K562 (cell line): ENCODE results near the gene NEMP1. TPM values are rescaled to one million over a fixed set of nuclear protein-coding genes. Genes with fewer than 3 reads are reported as not detected.

Experiments
- CEBPG ChIP-seq, 3 experiments: fragments of 200-800 bp in 1 of 3; sonication (Bioruptor generic) in 1 of 3; sonication (generic) in 1 of 3; formaldehyde crosslinking in 1 of 3; IDR thresholded peaks in 2 of 3; conservative IDR thresholded peaks in 1 of 3; 2 replicates each; pipeline versions ENCODE4 v1.6.1 to v1.8.0; 2016 to 2022; ENCODE audit warnings: missing compliant biosample characterization in 2 of 3, missing genetic modification characterization in 2 of 3, mild to moderate bottlenecking in 1 of 3, missing genetic modification reagents in 1 of 3
- CLOCK ChIP-seq: fragments of 250-450 bp; sonication (Bioruptor Pico); IDR thresholded peaks from 2 replicates; pipeline ENCODE4 v1.4.0; 2020; ENCODE audit warnings: mild to moderate bottlenecking, moderate library complexity, borderline replicate concordance
- ERF ChIP-seq: fragments of 450-650 bp; formaldehyde crosslinking; IDR thresholded peaks from 2 replicates; pipeline ENCODE4 v1.4.0; 2020; ENCODE audit warnings: mild to moderate bottlenecking, mixed read lengths
- FOXA3 ChIP-seq, 2 experiments: fragments of 450-650 bp in 1 of 2; sonication (generic) in 1 of 2; formaldehyde crosslinking; IDR thresholded peaks in 1 of 2; conservative IDR thresholded peaks in 1 of 2; 2 replicates each; pipeline versions ENCODE4 v1.4.0 to v1.8.0; 2020 to 2022; ENCODE audit warnings: mild to moderate bottlenecking in 2 of 2, missing genetic modification reagents in 1 of 2
- FOXM1 ChIP-seq, 2 experiments: fragments of 450-650 bp in 1 of 2; sonication (generic) in 1 of 2; formaldehyde crosslinking in 1 of 2; IDR thresholded peaks; 2 replicates each; pipeline versions ENCODE4 v1.6.1 to v1.9.0; 2017 to 2022; ENCODE audit warnings: low read depth in 2 of 2, mild to moderate bottlenecking in 2 of 2, missing genetic modification reagents in 1 of 2, moderate library complexity in 1 of 2
- KAT2B ChIP-seq: IDR thresholded peaks from one replicate; pipeline ENCODE4 v1.6.1; 2012; ENCODE audit warnings: low read depth, mild to moderate bottlenecking, control low read depth, inconsistent platforms, low read length, moderate library complexity
- KAT8 ChIP-seq: fragments of 450-650 bp; IDR thresholded peaks from 2 replicates; pipeline ENCODE4 v1.6.1; 2016; ENCODE audit warnings: low read depth, mild to moderate bottlenecking
- MLX ChIP-seq, 2 experiments: fragments of 450-650 bp in 1 of 2; sonication (generic) in 1 of 2; formaldehyde crosslinking; conservative IDR thresholded peaks; 2 replicates each; pipeline versions ENCODE4 v1.4.0 to v1.8.1; 2020 to 2022; ENCODE audit warnings: mild to moderate bottlenecking in 1 of 2, missing genetic modification reagents in 1 of 2
- MTF1 ChIP-seq: fragments of 250-450 bp; sonication (Bioruptor Pico); IDR thresholded peaks from 2 replicates; pipeline ENCODE4 v1.9.0; 2021; ENCODE audit warnings: moderate library complexity, mild to moderate bottlenecking, inconsistent platforms, borderline replicate concordance
- MYBL2 ChIP-seq, 2 experiments: fragments of 450-650 bp in 1 of 2; sonication (generic) in 1 of 2; formaldehyde crosslinking in 1 of 2; IDR thresholded peaks; 2 replicates each; pipeline versions ENCODE4 v1.6.1 to v1.8.1; 2017 to 2022; ENCODE audit warnings: borderline replicate concordance in 1 of 2, inconsistent platforms in 1 of 2, low read depth in 1 of 2, mild to moderate bottlenecking in 1 of 2, missing genetic modification reagents in 1 of 2, moderate library complexity in 1 of 2
- NKRF ChIP-seq: fragments of 450-650 bp; IDR thresholded peaks from 2 replicates; pipeline ENCODE4 v1.6.1; 2016; ENCODE audit warnings: borderline replicate concordance
- POLR2B ChIP-seq: fragments of 450-650 bp; IDR thresholded peaks from 2 replicates; pipeline ENCODE4 v1.6.1; 2018; ENCODE audit warnings: low read depth; ENCODE audit not compliant: partially characterized antibody
- TAF9B ChIP-seq: fragments of 450-650 bp; IDR thresholded peaks from 2 replicates; pipeline ENCODE4 v1.6.1; 2018; ENCODE audit warnings: mild to moderate bottlenecking; ENCODE audit not compliant: partially characterized antibody
- ZBTB7A ChIP-seq: IDR thresholded peaks from 2 replicates; pipeline ENCODE4 v1.6.1; 2011; ENCODE audit warnings: low read depth, mild to moderate bottlenecking, low read length, moderate library complexity, borderline replicate concordance; ENCODE audit not compliant: control insufficient read depth
- ZC3H4 ChIP-seq: sonication (generic); formaldehyde crosslinking; IDR thresholded peaks from 2 replicates; pipeline ENCODE4 v1.9.0; 2021; ENCODE audit warnings: missing genetic modification reagents, borderline replicate concordance
- ZFP91 ChIP-seq: sonication (generic); formaldehyde crosslinking; IDR thresholded peaks from 2 replicates; pipeline ENCODE4 v1.8.0; 2022; ENCODE audit warnings: mild to moderate bottlenecking, missing genetic modification reagents
- ZKSCAN1 ChIP-seq: fragments of 150-350 bp; IDR thresholded peaks from 2 replicates; pipeline ENCODE4 v1.6.1; 2016; ENCODE audit warnings: low read depth, low read length
- ZNF133 ChIP-seq: fragments of 250-450 bp; sonication (Bioruptor Pico); IDR thresholded peaks from 2 replicates; pipeline ENCODE4 v1.4.0; 2020; ENCODE audit warnings: mild to moderate bottlenecking
- ZNF184 ChIP-seq: sonication (generic); formaldehyde crosslinking; IDR thresholded peaks from 2 replicates; pipeline ENCODE4 v1.5.0; 2020; ENCODE audit warnings: missing genetic modification reagents
- polyA plus RNA-seq, 8 experiments: library from polyadenylated mRNA; depleted of rRNA in 4 of 8; stranded (reverse) in 5 of 8; unstranded in 3 of 8; fragments of >200 nt; fragmentation: Nextera tagmentation in 2 of 8; fragmentation: Illumina TruSeq in 1 of 8; extraction: Ambion mirVana in 2 of 8; extraction: Trizol in 1 of 8; gene quantifications; 2 replicates each; pipeline versions ENCODE4 v1.2.1 to v1.2.3, GENCODE V29; 2011 to 2014; ENCODE audit warnings: inconsistent platforms in 1 of 8, missing spikeins in 1 of 8
- total RNA-seq, 7 experiments: library from RNA; depleted of rRNA in 6 of 7; stranded (reverse); fragments of >200 nt in 6 of 7; fragmentation: Illumina TruSeq in 2 of 7; extraction: Trizol in 2 of 7; gene quantifications; 2 replicates each; pipeline versions ENCODE4 v1.2.1 to v1.2.3, GENCODE V29; 2011 to 2021; ENCODE audit warnings: low replicate concordance in 1 of 7

NEMP1 gene
- total and polyA plus RNA-seq, 9 of the 15 experiments (the other 6 are each of a cell fraction or from before 2014, with no cell fraction given) = 9.5 to 82.2 (median 41.2) TPM

GRCh38 chr12:57086493-57087009 is 8.0 kb upstream of the NEMP1 start (continued):
- TF ChIP-seq ZC3H4 (no peak), MLX (CRISPR knock-in tag; conservative IDR thresholded peaks at IDR 0.05) (no peak), ZFP91 (CRISPR knock-in tag) (no peak), KAT2B (no peak), MTF1 (CRISPR knock-in tag) (no peak), ZKSCAN1 (no peak), MYBL2 (IDR thresholded peaks at IDR 0.05; ENCODE audit: low read depth) (no peak), MYBL2 (CRISPR knock-in tag; IDR thresholded peaks at IDR 0.05; ENCODE audit: borderline replicate concordance) (no peak), KAT8 (no peak), ZNF133 (CRISPR knock-in tag) (no peak), TAF9B (peak; percentile 17), NKRF (peak; percentile 17; the same call in 1 of the 2 replicates), CLOCK (CRISPR knock-in tag) (no peak), CEBPG (CRISPR knock-in tag; IDR thresholded peaks at IDR 0.05) (no peak), CEBPG (tag; conservative IDR thresholded peaks at IDR 0.05 in 1 of 2, IDR thresholded peaks at IDR 0.05 in 1 of 2) (no peak), POLR2B (no peak), ZNF184 (CRISPR knock-in tag) (no peak), FOXA3 (CRISPR knock-in tag; conservative IDR thresholded peaks at IDR 0.05 in 1 of 2, IDR thresholded peaks at IDR 0.05 in 1 of 2) (no peak), ERF (CRISPR knock-in tag) (0 out of 2 replicates have a peak, but pooled peaks have one; percentile 46), ZBTB7A (peak; percentile 92), FOXM1 (IDR thresholded peaks at IDR 0.05; ENCODE audit: low read depth) (0 out of 2 replicates have a peak, but pooled peaks have one; percentile 12), FOXM1 (CRISPR knock-in tag; IDR thresholded peaks at IDR 0.05; ENCODE audit: low read depth) (no peak)
